ENCODE measurements around the gene TPTE.
"Not testable (repeated sequence)": the region's sequence is repeated elsewhere in the genome, so short reads cannot be mapped to it uniquely, and the experiment has no call there.

TPTE gene

DNA sequence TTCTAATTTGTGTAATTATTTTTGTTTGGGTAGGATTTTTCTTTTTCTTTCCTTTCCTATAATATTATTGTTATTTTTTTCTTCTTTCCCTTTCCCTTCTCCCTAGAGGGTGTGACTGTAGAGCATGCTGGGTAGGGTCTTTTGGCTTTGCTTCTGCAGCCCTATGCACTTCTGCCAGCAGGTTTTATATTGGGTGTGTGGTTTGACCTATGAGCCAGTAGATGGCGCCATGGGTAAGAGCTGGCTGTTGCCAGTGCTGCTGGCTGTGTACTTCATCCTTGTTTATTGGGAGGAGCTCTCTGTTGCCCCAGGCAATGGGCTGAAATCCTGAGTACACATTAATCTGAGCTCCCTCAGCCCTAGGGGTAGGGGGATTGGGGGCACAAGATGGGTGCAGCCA is 67.7 kb downstream of the TPTE start:
- H3K4me1 ChIP-seq (ENCODE audit: control insufficient read depth, insufficient read depth, low read length); H3K9me3 ChIP-seq (ENCODE audit: control insufficient read depth, insufficient read depth, low read depth, low read length); H3K4me3 ChIP-seq (ENCODE audit: low read depth, low read length); H3K36me3 ChIP-seq (ENCODE audit: control insufficient read depth in 2 of 2, insufficient read depth in 1 of 2, low read length in 2 of 2); H3K27ac ChIP-seq (ENCODE audit: extremely low read depth, low read depth, low read length); POLR2A ChIA-PET; CTCF ChIA-PET: not testable (repeated sequence)
- TF ChIP-seq ZNF654 (tag by site-specific recombination; IDR thresholded peaks at IDR 0.05; ENCODE audit: low read depth) = peak; percentile 20; the same call in 1 of the 2 replicates

DNA sequence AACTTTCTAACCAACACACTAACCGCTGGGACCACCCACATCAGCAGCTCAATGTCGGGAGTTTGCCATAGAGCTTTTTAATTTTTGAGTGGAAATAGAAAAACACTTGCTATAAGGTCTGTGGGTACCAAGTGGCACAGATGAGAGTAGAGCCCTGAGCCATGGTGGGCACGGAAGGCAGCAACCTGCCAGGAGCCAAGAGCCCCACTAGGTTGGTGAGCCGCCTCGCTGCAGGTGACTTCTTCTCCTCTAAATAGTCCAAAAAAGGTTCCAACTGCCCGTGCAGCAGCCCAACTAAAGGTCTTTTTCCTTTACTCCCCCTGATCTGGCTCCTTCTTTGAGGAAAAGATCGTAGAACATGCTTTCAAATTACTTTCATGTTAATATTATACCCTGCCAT is 85.7 kb downstream of the TPTE start:
- H3K4me1 ChIP-seq (ENCODE audit: control insufficient read depth, insufficient read depth, low read length); POLR2A ChIA-PET; H3K27ac ChIP-seq (ENCODE audit: extremely low read depth, low read depth, low read length); H3K9me3 ChIP-seq (ENCODE audit: control insufficient read depth, insufficient read depth, low read depth, low read length); CTCF ChIA-PET; H3K36me3 ChIP-seq (ENCODE audit: control insufficient read depth in 2 of 2, insufficient read depth in 1 of 2, low read length in 2 of 2); H3K4me3 ChIP-seq (ENCODE audit: low read depth, low read length): not testable (repeated sequence)

DNA sequence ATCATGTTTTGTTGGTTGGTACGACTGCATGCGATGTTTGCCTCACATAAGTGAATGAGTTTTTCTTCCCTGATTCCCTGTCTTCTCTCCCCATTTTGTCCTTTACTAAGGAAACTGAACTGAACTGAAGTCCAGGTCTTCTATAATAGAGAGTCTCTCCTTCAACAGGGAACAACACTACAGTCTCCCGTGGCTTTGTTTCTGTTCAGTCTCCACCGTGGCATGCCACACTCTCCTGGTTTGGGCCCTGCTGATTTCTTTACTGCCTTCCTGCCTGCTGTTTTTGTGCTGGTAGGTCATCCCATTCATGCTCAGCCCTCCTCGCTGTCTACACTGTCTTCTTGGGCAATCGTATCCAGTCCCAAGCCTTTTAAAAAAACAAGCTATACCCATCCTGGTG is 92.9 kb downstream of the TPTE start:
- H3K36me3 ChIP-seq (ENCODE audit: control insufficient read depth in 2 of 2, insufficient read depth in 1 of 2, low read length in 2 of 2); H3K4me3 ChIP-seq (ENCODE audit: low read depth, low read length); H3K4me1 ChIP-seq (ENCODE audit: control insufficient read depth, insufficient read depth, low read length); POLR2A ChIA-PET; H3K9me3 ChIP-seq (ENCODE audit: control insufficient read depth, insufficient read depth, low read depth, low read length); H3K27ac ChIP-seq (ENCODE audit: extremely low read depth, low read depth, low read length); CTCF ChIA-PET: not testable (repeated sequence)

DNA sequence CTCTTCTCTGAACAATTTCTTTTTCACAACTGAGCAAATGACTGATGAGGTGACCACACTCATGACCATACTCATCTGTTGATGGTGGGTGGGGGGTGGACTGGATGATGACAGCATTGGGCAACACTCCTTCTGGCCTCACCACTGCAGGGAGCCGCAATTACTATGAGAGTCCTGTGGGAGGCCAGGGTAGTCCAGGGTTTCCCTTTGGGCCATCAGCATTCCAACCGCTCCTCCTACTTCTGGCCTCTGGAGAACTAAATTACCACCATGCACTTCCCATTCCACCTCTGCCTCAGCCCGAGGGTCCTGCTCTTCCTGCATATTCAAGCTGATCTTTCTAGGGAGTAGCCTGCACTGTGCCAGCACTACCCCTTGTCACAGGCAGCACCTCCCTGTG is 94.7 kb downstream of the TPTE start:
- CTCF ChIA-PET; H3K36me3 ChIP-seq (ENCODE audit: control insufficient read depth in 2 of 2, insufficient read depth in 1 of 2, low read length in 2 of 2); H3K4me1 ChIP-seq (ENCODE audit: control insufficient read depth, insufficient read depth, low read length); H3K4me3 ChIP-seq (ENCODE audit: low read depth, low read length); POLR2A ChIA-PET; H3K27ac ChIP-seq (ENCODE audit: extremely low read depth, low read depth, low read length); H3K9me3 ChIP-seq (ENCODE audit: control insufficient read depth, insufficient read depth, low read depth, low read length): not testable (repeated sequence)

DNA sequence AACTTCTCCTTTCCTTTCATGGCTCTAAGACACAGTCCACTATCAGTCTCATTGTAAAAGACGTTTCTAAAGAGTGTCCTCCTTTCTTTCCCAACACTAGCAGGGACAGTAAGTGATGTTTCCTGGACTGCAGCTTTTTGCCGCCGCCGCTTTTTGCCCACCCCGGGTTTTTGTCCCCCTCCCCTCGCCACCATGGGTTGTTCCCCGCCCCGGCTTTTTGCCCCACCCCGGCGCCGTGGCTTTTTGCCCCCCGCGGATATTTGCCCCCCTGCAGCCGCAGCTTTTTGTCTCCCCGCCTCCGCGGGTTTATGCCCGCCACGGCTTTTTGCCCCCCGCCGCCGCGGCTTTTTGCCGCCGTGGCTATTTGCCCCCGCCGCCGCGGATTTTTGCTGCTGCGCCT is 95.2 kb downstream of the TPTE start:
- Histone ChIP-seq H3K4me3 (ENCODE audit: low read depth, low read length) (no peak overlapping the region), H3K27ac (ENCODE audit: extremely low read depth, low read depth, low read length) (no peak overlapping the region), H3K36me3 (ENCODE audit: control insufficient read depth in 2 of 2, insufficient read depth in 1 of 2, low read length in 2 of 2) (no peaks in the 10 kb centered on the region), H3K4me1 (ENCODE audit: control insufficient read depth, insufficient read depth, low read length) (no peaks in the 10 kb centered on the region), H3K9me3 (ENCODE audit: control insufficient read depth, insufficient read depth, low read depth, low read length) (no peaks in the 10 kb centered on the region)
- POLR2A ChIA-PET = no interaction called here
- CTCF ChIA-PET = no interaction called here
- TF ChIP-seq SCRT1 (tag by site-specific recombination; IDR thresholded peaks at IDR 0.05; ENCODE audit: borderline replicate concordance) (no peak), ZSCAN30 (tag by site-specific recombination; IDR thresholded peaks at IDR 0.05) (no peak), ZNF624 (tag by site-specific recombination; IDR thresholded peaks at IDR 0.05) (no peak)
- TF ChIP-seq, protein P1, sequence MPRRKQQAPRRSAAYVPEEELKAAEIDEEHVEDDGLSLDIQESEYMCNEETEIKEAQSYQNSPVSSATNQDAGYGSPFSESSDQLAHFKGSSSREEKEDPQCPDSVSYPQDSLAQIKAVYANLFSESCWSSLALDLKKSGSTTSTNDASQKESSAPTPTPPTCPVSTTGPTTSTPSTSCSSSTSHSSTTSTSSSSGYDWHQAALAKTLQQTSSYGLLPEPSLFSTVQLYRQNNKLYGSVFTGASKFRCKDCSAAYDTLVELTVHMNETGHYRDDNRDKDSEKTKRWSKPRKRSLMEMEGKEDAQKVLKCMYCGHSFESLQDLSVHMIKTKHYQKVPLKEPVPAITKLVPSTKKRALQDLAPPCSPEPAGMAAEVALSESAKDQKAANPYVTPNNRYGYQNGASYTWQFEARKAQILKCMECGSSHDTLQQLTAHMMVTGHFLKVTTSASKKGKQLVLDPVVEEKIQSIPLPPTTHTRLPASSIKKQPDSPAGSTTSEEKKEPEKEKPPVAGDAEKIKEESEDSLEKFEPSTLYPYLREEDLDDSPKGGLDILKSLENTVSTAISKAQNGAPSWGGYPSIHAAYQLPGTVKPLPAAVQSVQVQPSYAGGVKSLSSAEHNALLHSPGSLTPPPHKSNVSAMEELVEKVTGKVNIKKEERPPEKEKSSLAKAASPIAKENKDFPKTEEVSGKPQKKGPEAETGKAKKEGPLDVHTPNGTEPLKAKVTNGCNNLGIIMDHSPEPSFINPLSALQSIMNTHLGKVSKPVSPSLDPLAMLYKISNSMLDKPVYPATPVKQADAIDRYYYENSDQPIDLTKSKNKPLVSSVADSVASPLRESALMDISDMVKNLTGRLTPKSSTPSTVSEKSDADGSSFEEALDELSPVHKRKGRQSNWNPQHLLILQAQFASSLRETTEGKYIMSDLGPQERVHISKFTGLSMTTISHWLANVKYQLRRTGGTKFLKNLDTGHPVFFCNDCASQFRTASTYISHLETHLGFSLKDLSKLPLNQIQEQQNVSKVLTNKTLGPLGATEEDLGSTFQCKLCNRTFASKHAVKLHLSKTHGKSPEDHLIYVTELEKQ (tag by site-specific recombination; IDR thresholded peaks at IDR 0.05; ENCODE audit: borderline replicate concordance) = no peak
- TF ChIP-seq, protein P2, sequence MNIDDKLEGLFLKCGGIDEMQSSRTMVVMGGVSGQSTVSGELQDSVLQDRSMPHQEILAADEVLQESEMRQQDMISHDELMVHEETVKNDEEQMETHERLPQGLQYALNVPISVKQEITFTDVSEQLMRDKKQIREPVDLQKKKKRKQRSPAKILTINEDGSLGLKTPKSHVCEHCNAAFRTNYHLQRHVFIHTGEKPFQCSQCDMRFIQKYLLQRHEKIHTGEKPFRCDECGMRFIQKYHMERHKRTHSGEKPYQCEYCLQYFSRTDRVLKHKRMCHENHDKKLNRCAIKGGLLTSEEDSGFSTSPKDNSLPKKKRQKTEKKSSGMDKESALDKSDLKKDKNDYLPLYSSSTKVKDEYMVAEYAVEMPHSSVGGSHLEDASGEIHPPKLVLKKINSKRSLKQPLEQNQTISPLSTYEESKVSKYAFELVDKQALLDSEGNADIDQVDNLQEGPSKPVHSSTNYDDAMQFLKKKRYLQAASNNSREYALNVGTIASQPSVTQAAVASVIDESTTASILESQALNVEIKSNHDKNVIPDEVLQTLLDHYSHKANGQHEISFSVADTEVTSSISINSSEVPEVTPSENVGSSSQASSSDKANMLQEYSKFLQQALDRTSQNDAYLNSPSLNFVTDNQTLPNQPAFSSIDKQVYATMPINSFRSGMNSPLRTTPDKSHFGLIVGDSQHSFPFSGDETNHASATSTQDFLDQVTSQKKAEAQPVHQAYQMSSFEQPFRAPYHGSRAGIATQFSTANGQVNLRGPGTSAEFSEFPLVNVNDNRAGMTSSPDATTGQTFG (tag by site-specific recombination; IDR thresholded peaks at IDR 0.05; ENCODE audit: borderline replicate concordance) = no peak

DNA sequence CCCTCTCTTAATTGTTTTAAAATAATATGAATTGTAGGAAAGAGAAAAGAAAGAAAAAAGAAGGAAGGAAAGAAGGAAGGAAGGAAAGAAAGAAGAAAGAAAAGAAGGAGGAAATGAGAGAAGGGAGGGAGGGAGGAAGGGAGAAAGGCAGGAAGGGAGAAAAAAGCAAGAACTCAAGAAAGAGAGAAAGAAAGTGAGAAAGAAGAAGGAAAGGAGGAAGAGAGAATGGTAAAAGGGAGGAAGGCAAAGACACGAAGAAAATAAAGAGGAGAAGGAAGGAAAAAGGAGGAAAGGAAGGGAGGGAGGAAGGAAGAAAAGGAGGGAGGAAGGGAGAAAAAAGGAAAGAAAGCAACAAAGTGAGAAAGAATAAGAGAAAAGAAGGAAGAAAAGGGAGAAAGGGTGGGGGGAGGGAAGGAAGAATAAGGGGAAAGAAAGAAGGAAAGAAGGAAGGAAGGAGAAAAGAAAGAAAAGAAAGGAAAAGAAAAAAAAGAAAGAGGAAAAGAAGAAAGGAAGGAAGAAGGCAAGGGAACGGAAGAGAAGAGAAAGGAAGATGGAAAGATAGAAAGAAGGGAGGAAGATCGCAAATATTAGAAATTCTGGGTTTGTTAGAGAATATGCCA is 95.9 kb downstream of the TPTE start:
- H3K4me1 ChIP-seq (ENCODE audit: control insufficient read depth, insufficient read depth, low read length); H3K9me3 ChIP-seq (ENCODE audit: control insufficient read depth, insufficient read depth, low read depth, low read length); H3K27ac ChIP-seq (ENCODE audit: extremely low read depth, low read depth, low read length); H3K4me3 ChIP-seq (ENCODE audit: low read depth, low read length); H3K36me3 ChIP-seq (ENCODE audit: control insufficient read depth in 2 of 2, insufficient read depth in 1 of 2, low read length in 2 of 2); CTCF ChIA-PET; POLR2A ChIA-PET: not testable (repeated sequence)
